H9 (cell line): Measurements from ENCODE around the gene ANKRD29. TPM values are rescaled to one million over a fixed set of nuclear protein-coding genes. Genes with fewer than 3 reads are reported as not detected.

Experiments used
- DNase-seq: peaks from one replicate; pipeline ENCODE4 v3.0.0-alpha.2; 2017
- H2AFZ ChIP-seq: one replicate; pipeline ENCODE4 v1.6.1; 2013; ENCODE audit warnings: mild to moderate bottlenecking, low read length, control low read depth, moderate library complexity
- H2AK5ac ChIP-seq: 2 replicates; pipeline ENCODE4 v1.6.1; 2013; ENCODE audit warnings: low read length, control low read depth, mixed read lengths; ENCODE audit not compliant: insufficient read length
- H2BK120ac ChIP-seq: one replicate; pipeline ENCODE4 v1.6.1; 2013; ENCODE audit warnings: low read depth, mild to moderate bottlenecking, low read length, control low read depth, inconsistent platforms; ENCODE audit not compliant: poor library complexity, severe bottlenecking
- H2BK12ac ChIP-seq: 2 replicates; pipeline ENCODE4 v1.6.1; 2013; ENCODE audit warnings: low read length, control low read depth, mixed read lengths, low read depth; ENCODE audit not compliant: insufficient read length
- H2BK15ac ChIP-seq: 2 replicates; pipeline ENCODE4 v1.6.1; 2013; ENCODE audit warnings: low read depth, low read length, control low read depth
- H2BK20ac ChIP-seq: one replicate; pipeline ENCODE4 v1.6.1; 2013; ENCODE audit warnings: low read depth, mild to moderate bottlenecking, low read length, control low read depth, inconsistent platforms; ENCODE audit not compliant: poor library complexity, severe bottlenecking
- H2BK5ac ChIP-seq: 2 replicates; pipeline ENCODE4 v1.6.1; 2013; ENCODE audit warnings: low read length, control low read depth, mixed read lengths; ENCODE audit not compliant: insufficient read length
- H3K14ac ChIP-seq: 2 replicates; pipeline ENCODE4 v1.6.1; 2013; ENCODE audit warnings: low read length, control low read depth; ENCODE audit not compliant: insufficient read depth
- H3K18ac ChIP-seq: 2 replicates; pipeline ENCODE4 v1.6.1; 2013; ENCODE audit warnings: low read depth, mild to moderate bottlenecking, mixed read lengths, low read length, control low read depth; ENCODE audit not compliant: insufficient read length
- H3K23ac ChIP-seq: 2 replicates; pipeline ENCODE4 v1.6.1; 2013; ENCODE audit warnings: low read length, control low read depth, mixed read lengths, low read depth; ENCODE audit not compliant: insufficient read length
- H3K23me2 ChIP-seq: 2 replicates; pipeline ENCODE4 v1.6.1; 2013; ENCODE audit warnings: low read depth, mild to moderate bottlenecking, mixed read lengths, low read length, control low read depth; ENCODE audit not compliant: insufficient read length, poor library complexity, severe bottlenecking
- H3K27ac ChIP-seq: 2 replicates; pipeline ENCODE4 v1.5.1; 2013; ENCODE audit warnings: low read length, control low read depth, mixed read lengths, low read depth; ENCODE audit not compliant: insufficient read length
- H3K27me3 ChIP-seq: 2 replicates; pipeline ENCODE4 v1.6.1; 2013; ENCODE audit warnings: low read length, control low read depth, inconsistent platforms; ENCODE audit not compliant: insufficient read depth
- H3K4ac ChIP-seq: 2 replicates; pipeline ENCODE4 v1.6.1; 2013; ENCODE audit warnings: low read depth, mild to moderate bottlenecking, control low read depth, inconsistent platforms, low read length, moderate library complexity
- H3K4me1 ChIP-seq: 2 replicates; pipeline ENCODE4 v1.6.1; 2013; ENCODE audit warnings: low read length, control low read depth, inconsistent platforms; ENCODE audit not compliant: insufficient read depth
- H3K4me2 ChIP-seq: 2 replicates; pipeline ENCODE4 v1.6.1; 2013; ENCODE audit warnings: low read length, control low read depth, mixed read lengths; ENCODE audit not compliant: insufficient read length, insufficient read depth
- H3K56ac ChIP-seq: 2 replicates; pipeline ENCODE4 v1.6.1; 2013; ENCODE audit warnings: low read depth, mild to moderate bottlenecking, mixed read lengths, low read length, control low read depth; ENCODE audit not compliant: insufficient read length
- H3K79me1 ChIP-seq: 2 replicates; pipeline ENCODE4 v1.6.1; 2013; ENCODE audit warnings: low read depth, mild to moderate bottlenecking, moderate library complexity, low read length, control low read depth, inconsistent platforms; ENCODE audit not compliant: insufficient read depth, poor library complexity, severe bottlenecking
- H3K79me2 ChIP-seq: 2 replicates; pipeline ENCODE4 v1.6.1; 2013; ENCODE audit warnings: low read length, control low read depth, inconsistent platforms; ENCODE audit not compliant: insufficient read depth
- H3K9ac ChIP-seq: 2 replicates; pipeline ENCODE4 v1.6.1; 2013; ENCODE audit warnings: low read length, control low read depth, mixed read lengths; ENCODE audit not compliant: insufficient read length; ENCODE audit errors: extremely low read depth
- H3K9me3 ChIP-seq: one replicate; pipeline ENCODE4 v1.6.1; 2013; ENCODE audit warnings: low read depth, low read length, inconsistent platforms; ENCODE audit not compliant: control insufficient read depth
- H3T11ph ChIP-seq: one replicate; pipeline ENCODE4 v1.6.1; 2013; ENCODE audit warnings: mild to moderate bottlenecking, low read length, control low read depth, inconsistent platforms
- H4K20me1 ChIP-seq: one replicate; pipeline ENCODE4 v1.6.1; 2013; ENCODE audit not compliant: control insufficient read depth, insufficient read length, insufficient read depth
- H4K5ac ChIP-seq: 2 replicates; pipeline ENCODE4 v1.6.1; 2013; ENCODE audit warnings: low read depth, mild to moderate bottlenecking, mixed read lengths, low read length, control low read depth; ENCODE audit not compliant: insufficient read length
- H4K8ac ChIP-seq: replicated peaks from 2 replicates; pipeline ENCODE4 v1.6.1; 2013; ENCODE audit warnings: low read length, control low read depth, mixed read lengths, low read depth; ENCODE audit not compliant: insufficient read length
- H4K91ac ChIP-seq: 2 replicates; pipeline ENCODE4 v1.6.1; 2013; ENCODE audit warnings: low read depth, mild to moderate bottlenecking, moderate library complexity, mixed read lengths, low read length, control low read depth; ENCODE audit not compliant: insufficient read length
- H3K27ac Mint-ChIP-seq, 3 experiments: 2 replicates in 2 of 3; 3 replicates in 1 of 3; pipeline ENCODE4 v1.8.0; 2020 to 2021; ENCODE audit warnings: mixed read lengths in 3 of 3, mild to moderate bottlenecking in 1 of 3, moderate library complexity in 1 of 3
- H3K27me3 Mint-ChIP-seq: 2 replicates; pipeline ENCODE4 v1.8.0; 2021; ENCODE audit warnings: low read depth, mild to moderate bottlenecking, moderate library complexity, mixed read lengths
- H3K36me3 Mint-ChIP-seq, 3 experiments: 2 replicates in 2 of 3; 3 replicates in 1 of 3; pipeline ENCODE4 v1.8.0; 2020 to 2021; ENCODE audit warnings: low read depth in 3 of 3, mixed read lengths in 3 of 3; ENCODE audit not compliant: insufficient read depth in 1 of 3
- H3K4me1 Mint-ChIP-seq, 2 experiments: 2 replicates each; pipeline ENCODE4 v1.8.0; 2020; ENCODE audit warnings: mixed read lengths in 2 of 2
- H3K4me3 Mint-ChIP-seq, 2 experiments: 2 replicates in 1 of 2; 3 replicates in 1 of 2; pipeline ENCODE4 v1.8.0; 2020 to 2021; ENCODE audit warnings: mild to moderate bottlenecking in 2 of 2, mixed read lengths in 2 of 2, moderate library complexity in 1 of 2
- H3K9me3 Mint-ChIP-seq, 2 experiments: 2 replicates in 1 of 2; 3 replicates in 1 of 2; pipeline ENCODE4 v1.8.0; 2020; ENCODE audit warnings: mild to moderate bottlenecking in 2 of 2, mixed read lengths in 2 of 2, moderate library complexity in 1 of 2
- WGBS: extraction: QIAGEN DNeasy Blood & Tissue Kit; methylation state at CpG from one replicate; pipeline ENCODE4 v1.1.7; 2013; ENCODE audit warnings: missing lambda C conversion rate, low lambda C conversion rate, mixed read lengths; ENCODE audit not compliant: insufficient read length; ENCODE audit errors: extremely low coverage; 5-methylcytosine and 5-hydroxymethylcytosine counted together
- total RNA-seq: library from RNA; stranded (reverse); gene quantifications from 2 replicates; pipeline ENCODE4 v1.2.1, GENCODE V29; 2021
- TF ChIP-seq, protein P1 (sequence below): fragments of 200-600 bp; sonication (generic); conservative IDR thresholded peaks from 3 replicates; pipeline ENCODE4 v1.8.0; 2021; ENCODE audit warnings: antibody characterized with exemption, mild to moderate bottlenecking

The ANKRD29 gene
- total RNA-seq, 1 experiment from 2014 or later: 2.1 TPM

DNA sequence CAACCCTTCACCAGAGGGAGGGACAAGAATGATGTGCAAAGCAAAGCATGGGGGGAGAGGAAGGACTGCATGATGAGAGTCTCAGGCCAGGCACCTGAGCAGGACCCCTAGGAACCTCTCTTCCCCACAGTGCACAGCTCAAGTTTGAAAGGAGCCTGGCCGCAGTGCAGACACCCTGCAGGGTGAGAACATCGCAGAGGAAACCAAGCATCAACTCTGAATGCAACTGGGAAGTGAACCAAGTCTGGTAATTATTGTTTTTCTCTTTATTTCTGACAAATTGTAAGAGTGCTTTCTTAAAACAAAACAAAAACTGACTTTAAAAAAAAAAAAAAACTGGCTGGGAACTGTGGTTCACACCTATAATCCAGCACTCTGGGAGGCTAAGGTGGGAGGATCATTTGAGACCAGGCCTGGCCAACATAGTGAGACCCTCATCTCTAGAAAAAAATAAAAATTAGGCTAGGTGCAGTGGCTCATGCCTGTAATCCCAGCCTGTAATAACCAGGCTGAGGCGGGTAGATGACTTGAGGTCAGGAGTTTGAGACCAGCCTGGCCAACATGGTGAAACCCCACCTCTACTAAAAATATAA is 91.7 kb downstream of the ANKRD29 start:
- peaks cover 2% of the 10 kb centered on the region; the same call in 1 of the 2 replicates for H3K4me1 ChIP-seq
- no peak overlapping the region for H3T11ph ChIP-seq
- TF ChIP-seq, protein P1, sequence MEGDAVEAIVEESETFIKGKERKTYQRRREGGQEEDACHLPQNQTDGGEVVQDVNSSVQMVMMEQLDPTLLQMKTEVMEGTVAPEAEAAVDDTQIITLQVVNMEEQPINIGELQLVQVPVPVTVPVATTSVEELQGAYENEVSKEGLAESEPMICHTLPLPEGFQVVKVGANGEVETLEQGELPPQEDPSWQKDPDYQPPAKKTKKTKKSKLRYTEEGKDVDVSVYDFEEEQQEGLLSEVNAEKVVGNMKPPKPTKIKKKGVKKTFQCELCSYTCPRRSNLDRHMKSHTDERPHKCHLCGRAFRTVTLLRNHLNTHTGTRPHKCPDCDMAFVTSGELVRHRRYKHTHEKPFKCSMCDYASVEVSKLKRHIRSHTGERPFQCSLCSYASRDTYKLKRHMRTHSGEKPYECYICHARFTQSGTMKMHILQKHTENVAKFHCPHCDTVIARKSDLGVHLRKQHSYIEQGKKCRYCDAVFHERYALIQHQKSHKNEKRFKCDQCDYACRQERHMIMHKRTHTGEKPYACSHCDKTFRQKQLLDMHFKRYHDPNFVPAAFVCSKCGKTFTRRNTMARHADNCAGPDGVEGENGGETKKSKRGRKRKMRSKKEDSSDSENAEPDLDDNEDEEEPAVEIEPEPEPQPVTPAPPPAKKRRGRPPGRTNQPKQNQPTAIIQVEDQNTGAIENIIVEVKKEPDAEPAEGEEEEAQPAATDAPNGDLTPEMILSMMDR: no peak
- peaks cover 10 to 16% of the 10 kb centered on the region in 2 experiments; a peak in 3 of 4 replicates for H3K4me1 Mint-ChIP-seq
- H3K23me2 ChIP-seq: no peaks in the 10 kb centered on the region
- no peaks in the 10 kb centered on the region for H3K9me3 ChIP-seq
- no peak overlapping the region for H3K23ac ChIP-seq
- no CpG with 5 or more reads among the region's 3 CpGs for WGBS
- H3K27ac ChIP-seq: no peak overlapping the region
- no peak overlapping the region for H2AFZ ChIP-seq
- no peak overlapping the region for H3K56ac ChIP-seq
- no peak overlapping the region for H2BK120ac ChIP-seq
- no peak overlapping the region for H4K8ac ChIP-seq
- H3K4me3 Mint-ChIP-seq: no peak overlapping the region
- no peak overlapping the region for H3K4ac ChIP-seq
- no peak overlapping the region for H2BK5ac ChIP-seq
- H3K27me3 Mint-ChIP-seq: no peaks in the 10 kb centered on the region
- H2BK20ac ChIP-seq: no peak overlapping the region
- no peak overlapping the region for H3K9ac ChIP-seq
- no peak overlapping the region for H2BK15ac ChIP-seq
- H3K36me3 Mint-ChIP-seq: peaks cover 17 to 42% (median 39%) of the 10 kb centered on the region in 3 experiments; a peak in 6 of 7 replicates
- H3K18ac ChIP-seq: no peak overlapping the region
- H3K79me2 ChIP-seq: no peaks in the 10 kb centered on the region
- H3K9me3 Mint-ChIP-seq: no peaks in the 10 kb centered on the region
- no peaks in the 10 kb centered on the region for H3K27me3 ChIP-seq
- no peaks in the 10 kb centered on the region for H4K20me1 ChIP-seq
- no peak overlapping the region for H3K27ac Mint-ChIP-seq
- no peak for DNase-seq
- no peak overlapping the region for H2AK5ac ChIP-seq
- no peak overlapping the region for H4K91ac ChIP-seq
- H2BK12ac ChIP-seq: no peak overlapping the region
- H4K5ac ChIP-seq: no peak overlapping the region
- H3K79me1 ChIP-seq: no peaks in the 10 kb centered on the region
- no peak overlapping the region for H3K4me2 ChIP-seq
- no peak overlapping the region for H3K14ac ChIP-seq
